CD4-positive, alpha-beta T cell treated with Interleukin-1 beta for 1 hour (primary cell): ENCODE data around the gene AKAIN1.

ENCODE experiments used
- DNase-seq, 2 donors: peaks; one replicate each; pipeline ENCODE4 v3.0.0-alpha.2; 2020 to 2022

The AKAIN1 gene

DNA sequence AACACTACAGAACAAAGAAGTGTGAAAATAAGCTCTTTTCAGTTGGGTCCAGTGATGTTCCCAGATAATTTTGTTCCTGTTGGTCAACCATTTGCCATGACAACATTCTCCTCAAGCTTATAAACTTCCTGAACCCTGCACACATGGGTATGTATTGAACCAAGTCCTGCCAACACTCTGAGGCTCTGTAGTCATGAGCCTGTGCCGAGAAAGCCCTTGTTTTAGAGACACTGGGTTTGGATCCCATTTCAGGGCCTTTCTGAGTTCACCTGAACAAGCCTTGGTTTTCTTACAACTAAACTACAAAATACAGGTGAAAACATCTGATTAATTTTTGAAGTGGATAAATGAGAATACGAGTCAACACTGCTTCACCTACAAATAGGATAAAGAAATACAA lies 38.5 kb downstream of the AKAIN1 start:
- no peak for DNase-seq

DNA sequence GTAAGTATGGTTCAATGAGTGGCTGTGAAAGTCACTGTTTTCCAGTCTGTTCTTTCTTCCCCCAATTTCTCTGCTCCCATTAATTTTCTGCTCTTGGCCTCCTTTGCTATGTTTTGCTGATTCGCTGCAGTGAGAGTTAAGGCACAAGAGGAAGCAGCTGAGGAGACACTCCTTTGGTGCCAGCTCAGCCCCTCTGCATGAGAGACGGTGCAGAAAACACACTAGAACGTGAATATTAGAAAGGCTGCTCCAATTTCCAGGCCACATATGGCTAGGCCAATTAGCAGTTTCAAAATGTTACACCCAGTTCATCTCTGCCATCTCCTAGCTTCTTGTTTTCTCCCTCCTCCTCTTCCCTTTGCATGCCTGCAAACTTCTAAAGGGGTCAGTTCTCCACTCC lies 38.9 kb downstream of the AKAIN1 start:
- no peak for DNase-seq

DNA sequence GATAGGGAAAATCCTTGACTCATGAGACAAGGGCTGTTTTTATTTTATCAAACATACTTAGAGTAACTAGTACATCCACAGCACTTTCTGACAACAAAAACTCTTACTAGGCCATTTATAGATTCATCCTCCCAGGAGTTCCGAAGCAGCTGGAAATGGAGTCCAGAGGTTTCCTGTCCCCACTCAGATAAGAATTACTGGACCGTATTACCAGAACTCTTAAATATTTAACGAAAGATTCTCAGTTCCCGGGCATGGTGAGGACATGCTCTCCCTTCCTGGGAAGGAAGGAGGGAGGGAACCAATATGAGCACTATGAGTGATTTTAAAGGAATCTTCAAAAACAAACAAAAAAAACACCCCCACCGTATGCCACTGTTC lies 41.2 kb downstream of the AKAIN1 start:
- no peak for DNase-seq

DNA sequence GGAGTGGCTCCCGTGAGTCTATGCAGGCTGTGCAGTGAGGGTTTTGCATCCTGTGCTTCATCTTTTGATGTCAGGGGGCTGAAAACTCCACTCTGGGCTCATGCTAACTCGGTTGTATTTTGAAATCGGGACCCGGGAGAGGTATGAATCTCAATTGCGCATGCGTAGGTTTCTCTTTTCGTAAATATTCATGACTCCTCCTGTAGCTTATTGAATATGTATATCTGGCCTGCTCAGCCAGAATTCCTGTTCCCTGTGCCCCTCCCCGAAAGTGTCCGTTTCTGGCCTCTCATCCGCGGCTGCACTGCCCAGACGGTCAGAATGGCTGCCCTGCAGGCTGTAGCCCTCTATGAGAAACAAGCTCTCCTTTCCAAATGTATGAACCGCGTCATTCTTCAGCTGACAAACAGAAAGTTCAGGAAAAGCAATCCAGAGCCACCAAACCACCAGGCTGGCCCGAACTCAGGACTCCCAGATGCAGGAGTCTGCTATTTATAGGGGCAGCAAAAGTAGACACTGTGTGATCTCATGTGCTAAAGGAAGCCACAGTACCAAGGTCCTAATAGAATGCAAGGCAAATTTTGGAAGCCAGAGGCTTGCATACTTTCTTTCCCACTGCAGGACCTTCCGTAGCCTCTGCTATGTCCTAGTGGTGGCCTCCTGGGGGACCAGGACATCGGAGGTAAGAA lies 41.7 kb downstream of the AKAIN1 start:
- no peak for DNase-seq

DNA sequence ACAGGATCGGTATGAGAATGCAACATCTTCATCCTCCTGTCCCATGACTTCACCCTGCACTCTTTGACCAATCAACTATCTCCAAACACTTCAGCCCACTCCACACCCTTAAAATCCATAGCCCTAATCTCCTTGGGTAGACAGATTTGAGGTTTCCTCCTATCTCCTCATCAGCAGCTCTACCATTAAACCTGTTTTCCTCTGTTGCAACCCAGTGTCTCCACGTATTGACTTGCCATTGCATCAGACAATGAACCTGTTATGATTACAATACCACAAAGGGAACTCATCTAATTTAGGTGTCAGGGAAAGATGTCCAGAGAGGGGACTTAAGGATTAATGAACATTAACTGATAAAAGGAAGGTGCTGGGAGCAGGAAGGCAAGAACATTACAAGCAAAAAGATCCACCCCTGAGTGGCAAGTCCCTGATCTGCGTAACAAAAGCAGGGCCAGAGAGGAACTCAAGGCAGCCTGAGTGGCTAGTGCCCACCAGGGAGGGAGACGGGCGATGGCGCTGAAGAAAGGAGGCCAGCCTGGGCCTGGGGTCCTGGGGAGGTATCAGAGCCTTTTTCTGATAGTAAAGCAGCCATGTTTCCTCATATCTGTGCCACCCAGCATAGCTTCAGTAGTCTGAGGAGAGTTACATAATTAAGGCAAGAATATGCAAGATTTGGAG lies 44.6 kb downstream of the AKAIN1 start:
- DNase-seq: no peak

DNA sequence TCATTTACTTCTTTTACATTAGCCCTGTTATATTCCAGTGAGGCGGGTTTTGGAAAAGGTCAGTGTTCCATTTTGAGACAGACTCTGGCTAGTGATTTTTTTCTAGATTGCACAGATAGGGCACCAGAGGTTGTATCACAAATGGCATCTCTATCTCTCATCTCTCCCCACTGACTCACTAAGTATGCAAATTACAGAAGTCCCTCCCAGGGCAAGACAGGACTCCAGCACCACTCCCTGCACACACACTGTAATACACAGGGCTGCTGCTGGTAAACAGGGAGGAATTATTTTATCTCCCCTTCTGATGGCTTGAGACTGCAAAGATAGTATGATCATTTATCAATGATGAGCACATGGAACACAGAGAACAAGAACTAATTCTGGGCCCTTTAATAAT lies 46.2 kb downstream of the AKAIN1 start:
- no peak for DNase-seq

DNA sequence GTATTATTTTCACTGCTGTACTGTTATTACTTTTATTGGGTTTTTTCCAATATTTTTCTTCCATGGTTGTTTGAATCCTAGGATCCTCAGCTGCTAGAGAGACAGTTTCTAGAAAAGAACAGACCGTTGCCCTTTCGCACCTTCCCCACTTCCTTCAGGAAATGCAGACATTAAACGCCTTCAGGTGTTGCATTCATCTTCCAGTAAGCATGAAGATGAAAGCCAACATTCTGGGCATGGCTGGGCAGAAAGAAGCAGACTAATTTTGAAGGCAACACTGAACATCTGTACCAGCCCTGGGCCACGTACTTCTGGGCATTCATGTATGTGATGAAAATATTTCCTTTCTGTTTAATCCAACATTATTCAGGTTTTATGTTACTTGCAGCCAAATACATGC lies 51.0 kb downstream of the AKAIN1 start:
- no peak for DNase-seq

DNA sequence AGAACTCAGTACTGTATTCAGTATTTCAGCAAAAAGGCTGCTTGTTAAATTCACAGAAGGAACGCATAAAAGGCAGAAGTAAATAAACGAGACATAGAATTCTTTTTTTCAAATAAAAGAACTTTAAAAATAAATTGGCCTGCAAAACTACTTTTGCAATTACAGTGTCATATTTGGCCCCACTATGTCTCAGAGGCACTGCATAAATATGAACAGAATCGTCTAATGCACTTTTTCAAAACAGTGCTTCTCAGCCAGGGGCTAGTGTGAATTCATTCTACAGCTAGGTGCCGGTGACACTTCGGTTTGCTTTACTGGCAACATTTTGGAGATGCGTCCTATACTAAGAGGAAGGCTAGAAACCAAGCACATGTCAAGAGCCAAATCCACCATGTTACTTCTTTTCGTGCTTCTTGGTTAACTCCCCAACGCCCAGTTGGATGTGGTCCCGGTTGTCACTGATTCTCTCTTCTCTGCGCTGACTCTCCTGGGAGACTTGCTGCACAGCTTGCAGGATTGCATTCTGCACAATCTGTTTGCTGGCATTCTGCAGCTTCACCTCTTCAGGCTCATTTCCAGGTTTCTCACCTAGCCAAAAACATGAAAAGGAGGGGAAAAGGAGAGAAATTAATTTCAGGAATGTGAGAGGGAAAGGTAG lies 51.8 kb downstream of the AKAIN1 start:
- DNase-seq: no peak

DNA sequence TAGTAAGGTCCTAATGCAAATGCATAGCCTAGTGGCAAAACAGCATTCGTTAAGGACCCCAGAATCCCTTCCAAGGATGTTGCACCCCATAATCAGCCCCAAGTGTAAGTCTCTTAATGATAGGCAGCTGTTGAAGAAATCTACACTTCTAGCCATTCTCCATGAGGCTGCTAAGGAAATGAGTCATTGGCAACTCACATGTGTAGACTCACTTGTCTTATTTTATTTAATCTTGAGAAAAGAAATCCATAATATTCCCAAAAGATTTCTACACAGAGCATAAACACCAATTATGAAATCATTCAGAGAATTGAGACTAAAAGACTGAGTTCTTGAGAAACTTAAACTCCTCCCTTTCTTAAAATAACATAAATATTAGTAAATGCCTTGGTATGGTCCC lies 52.4 kb downstream of the AKAIN1 start:
- DNase-seq: no peak

DNA sequence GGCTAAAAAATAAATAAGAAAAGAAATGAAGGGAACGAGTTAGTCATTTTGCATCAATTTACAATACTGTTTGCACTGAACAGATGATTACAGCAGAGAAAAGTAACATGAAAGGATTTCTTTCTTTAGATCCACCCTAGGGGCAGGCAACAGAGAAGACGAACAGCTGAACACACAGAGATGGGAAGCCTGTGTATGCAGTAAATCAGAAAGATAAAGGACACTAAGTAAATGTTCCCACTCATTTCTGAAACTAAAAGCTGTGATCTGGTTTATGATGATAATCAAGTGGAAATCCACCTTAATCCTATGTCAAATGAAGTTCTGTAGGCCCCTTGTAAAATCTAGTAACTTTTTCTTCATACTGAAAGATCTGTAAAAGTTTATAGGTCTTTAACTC lies 54.2 kb downstream of the AKAIN1 start:
- no peak for DNase-seq

DNA sequence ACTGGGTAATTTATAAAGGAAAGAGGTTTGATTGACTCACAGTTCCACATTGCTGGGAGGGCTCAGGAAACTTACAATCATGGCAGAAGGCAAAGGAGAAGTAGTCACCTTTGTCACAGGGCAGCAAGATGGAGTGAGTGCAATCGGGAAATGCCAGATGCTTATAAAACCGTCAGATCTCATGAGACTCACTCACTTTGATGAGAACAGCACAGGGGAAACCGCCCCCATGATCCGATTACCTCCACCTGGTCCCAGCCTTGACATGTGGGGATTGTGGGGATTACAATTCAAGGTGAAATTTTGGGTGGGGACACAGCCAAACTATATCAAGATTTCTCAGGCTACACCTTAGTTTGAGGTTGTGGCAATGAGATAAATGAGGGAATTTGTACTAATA lies 54.9 kb downstream of the AKAIN1 start:
- DNase-seq: no peak

DNA sequence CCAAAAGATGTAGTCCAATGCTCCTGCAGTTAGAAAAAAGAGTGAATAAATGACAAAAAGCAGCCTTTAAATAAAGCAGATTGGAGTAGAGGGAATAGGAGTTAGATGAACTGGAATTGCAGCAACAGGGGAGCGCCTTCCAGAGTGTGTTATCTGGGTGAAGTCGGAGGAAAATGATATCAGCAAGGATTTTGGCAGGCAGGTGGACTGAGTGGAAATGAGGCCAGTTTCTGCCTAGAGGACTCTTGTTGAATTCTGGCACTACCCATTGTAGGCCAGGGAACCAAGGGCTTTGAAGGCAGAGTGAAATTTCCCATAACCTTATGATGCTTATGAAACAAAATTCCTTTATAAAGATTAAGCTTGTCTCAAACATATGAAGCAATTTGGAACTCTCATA lies 59.8 kb downstream of the AKAIN1 start:
- DNase-seq: no peak

DNA sequence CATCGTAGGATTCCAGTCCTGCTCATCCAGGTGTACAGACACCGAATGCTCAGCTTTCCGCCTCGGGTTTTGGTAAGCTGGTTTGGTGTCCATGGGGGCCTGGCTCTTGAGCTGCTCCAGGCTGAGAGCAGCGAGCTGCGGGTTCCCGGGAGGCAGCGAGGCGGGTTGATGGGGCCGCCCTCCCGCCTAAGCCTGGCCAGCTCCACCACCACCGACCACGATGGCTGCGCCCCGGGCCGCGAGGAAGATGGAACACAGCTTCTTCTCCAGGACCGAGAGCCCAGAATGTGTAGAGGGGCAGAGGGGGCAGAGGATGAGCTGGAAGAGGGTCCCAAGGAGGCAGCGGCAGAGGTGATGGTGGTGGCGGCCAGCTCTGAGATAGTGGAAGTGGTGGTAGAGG lies 64.1 kb downstream of the AKAIN1 start:
- no peak for DNase-seq

DNA sequence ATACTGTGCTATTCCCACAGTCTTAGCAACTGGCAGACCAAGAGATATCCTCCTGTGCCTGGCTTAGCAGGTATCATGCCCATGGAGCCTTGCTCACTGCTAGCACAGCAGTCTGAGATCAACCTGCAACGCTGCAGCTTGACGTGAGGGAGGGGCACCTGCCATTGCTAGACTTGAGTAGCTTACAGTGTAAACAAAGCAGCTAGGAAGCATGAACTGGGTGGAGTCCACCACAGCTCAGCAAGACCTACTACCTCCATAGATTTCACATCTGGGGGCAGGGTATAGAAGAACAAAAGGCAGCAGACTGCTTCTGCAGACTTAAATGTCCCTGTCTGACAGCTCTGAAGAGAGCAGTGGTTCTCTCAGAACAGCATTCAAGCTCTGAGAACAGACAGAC lies 74.8 kb downstream of the AKAIN1 start:
- DNase-seq: no peak

DNA sequence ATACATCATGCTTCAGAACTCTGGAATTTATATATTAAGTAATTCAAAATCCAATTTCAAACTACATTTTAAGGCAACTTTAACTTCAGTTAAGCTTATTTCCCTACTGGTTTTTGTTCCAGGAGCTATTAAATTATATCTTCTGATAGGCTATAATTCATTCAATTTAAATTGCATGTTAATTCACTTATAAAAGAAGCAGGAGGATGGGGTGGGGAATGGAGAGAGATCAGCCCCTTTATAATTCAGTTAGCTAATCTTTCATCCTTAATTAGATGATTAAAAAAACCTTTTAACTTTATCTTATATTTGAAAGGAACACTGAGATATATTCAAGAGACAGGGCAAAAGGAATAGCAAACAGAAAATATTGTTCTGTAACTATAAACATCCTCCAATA lies 86.8 kb downstream of the AKAIN1 start:
- DNase-seq: no peak

DNA sequence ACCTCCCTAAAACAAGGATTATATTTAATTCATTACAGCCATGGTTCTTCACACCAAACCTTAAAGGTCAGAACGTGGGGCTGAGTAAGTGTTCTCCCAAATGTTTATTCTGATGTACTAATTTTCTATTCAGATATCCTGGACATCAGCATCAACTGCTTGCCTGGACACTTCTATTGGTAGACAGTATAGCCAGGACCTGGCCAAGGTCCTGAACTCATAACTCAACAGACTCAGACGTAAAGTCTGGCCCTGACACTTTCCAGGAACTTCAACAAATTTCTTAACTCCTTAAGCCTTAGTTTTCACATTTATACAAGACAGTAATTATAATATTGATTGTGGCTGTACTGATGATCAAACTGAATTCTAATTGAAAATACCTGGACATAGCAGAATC lies 89.1 kb downstream of the AKAIN1 start:
- no peak for DNase-seq

DNA sequence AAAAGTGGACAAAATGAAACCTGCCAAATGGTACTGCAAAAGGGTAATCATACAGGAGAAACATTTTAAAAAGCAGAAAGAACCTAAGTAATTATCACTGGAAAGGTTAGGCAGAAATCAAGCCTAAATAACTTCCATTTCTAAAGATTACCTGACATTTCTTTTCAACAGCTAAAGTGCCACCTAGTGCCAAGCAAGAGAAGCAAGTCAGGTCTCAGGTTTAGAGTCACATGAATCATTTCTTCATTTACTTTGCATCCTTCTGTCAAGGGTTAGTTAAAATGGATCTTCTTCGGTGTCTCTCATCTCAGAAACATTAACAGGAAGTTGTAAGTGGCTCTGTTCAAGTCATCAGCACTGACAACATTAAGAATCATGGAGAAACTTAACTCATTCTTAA lies 90.3 kb downstream of the AKAIN1 start:
- no peak for DNase-seq

DNA sequence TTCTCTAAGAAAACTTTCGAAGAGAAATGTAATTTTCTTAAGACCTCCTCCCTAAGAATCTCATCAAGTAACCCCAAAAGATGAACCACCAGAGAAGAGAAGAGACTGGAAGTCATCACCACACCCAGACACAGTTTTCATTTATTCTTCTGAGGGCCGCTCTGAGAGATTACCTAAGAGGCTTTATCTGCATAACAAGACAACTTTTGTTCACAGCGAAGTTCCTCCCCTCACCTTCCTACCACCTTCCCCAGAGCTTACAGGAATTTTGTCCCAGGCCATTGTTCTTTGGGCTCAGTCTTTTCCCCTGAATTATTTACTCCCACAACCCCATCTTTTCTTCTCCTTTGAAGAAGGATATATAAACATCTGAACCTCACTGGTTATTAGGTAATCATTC lies 92.8 kb downstream of the AKAIN1 start:
- DNase-seq: no peak

DNA sequence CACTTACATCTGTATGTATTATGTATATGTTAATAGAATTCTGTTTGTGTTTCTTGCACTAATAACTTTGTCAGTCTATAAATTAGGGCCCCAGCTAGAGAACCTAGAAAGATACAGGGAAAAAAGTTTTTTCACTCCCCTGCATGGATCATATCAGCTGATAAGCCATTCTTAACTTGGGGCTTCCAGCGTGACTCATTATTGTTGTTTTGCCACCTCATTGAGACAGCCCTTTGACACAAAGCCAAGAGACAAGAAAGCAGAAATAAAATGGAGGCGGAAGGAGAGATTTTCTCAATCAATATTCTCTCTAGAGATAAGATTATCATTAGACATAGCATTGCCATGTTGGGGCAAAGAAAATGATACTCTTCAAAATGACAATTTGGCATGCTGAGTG lies 93.4 kb downstream of the AKAIN1 start:
- DNase-seq: no peak

DNA sequence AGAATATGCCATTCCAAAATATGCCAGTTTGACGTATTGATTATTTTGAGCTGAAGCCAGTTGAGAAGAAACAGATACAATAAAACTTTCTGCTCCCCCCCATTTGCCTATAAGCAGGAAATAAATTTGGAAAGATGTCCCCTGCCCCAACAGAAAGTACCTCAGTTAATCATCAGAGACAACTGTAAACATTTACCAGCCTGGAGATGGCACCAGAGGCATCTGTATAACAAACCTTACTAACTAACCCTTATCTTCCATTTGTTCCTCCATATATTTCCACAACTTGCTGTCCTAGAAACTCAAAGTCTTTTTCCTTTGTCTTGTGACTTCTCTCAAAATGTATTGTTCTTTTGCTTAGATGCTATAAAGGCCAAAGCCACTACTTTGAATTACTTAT lies 93.8 kb downstream of the AKAIN1 start:
- DNase-seq: peak in 1 of 2 donors; percentile 2

DNA sequence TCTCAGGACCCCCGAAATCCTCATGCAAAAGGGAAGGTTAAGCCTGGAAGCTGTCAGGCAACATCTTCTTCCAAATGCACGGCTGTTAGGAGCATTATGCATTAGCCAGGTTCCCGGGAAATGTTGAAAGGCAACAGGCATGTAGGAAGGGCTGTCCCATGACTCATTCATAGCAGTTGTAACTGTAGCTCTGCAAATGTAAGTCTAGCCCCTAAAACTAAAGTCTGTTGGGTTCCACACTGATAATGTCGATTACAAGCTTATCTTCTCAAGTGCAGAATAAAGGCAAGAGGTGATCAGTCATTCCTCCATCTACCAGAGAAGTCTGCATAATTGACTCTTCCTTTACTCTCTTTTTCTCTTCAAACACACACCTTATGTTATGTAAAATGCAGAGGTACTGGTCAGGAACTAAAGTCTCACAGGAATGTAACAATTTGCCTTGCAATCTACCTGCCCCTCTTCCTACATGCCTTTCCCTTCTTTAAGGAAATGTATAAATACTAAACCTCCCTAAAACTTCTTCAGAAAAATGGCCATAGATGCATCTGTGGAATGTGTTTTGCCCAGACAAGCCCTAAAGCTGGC lies 99.8 kb downstream of the AKAIN1 start:
- no peak for DNase-seq

DNA sequence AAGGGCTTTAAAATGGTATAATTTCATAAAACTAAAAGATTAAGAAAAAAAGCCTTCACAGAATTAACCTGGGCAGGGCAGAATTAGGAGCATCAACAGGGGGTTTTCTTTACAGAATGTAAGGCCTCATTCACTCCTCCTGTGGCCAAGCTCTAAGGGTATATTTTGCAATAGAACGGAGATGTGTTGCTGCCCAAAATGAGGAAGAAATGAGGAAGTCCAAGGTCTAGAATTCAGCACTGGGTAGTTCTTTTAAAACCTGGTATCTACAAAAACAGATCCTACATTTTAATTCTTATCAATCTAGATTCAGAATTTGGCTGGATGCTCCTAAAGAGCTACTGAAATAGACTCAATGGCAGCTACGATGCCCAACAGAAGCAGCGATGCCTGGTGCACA lies 101.8 kb downstream of the AKAIN1 start:
- no peak for DNase-seq

DNA sequence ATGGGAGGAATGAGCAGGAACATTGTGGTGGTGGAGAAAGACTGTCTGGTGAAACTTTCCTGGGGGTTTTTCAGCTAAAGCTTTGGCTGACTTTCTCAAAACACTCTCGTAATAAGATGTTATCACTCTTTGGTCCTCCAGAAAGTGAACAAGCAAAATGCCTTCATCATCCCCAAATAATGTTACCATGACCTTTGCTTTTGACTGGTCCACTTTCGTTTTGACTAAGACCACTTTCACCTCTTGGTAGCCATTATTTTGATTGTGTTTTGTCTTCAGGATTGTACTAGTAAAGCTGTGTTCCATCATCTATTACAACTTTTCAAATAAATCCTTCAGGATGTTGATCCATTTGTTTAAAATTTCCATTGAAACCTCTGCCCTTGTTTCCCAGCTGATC lies 103.2 kb downstream of the AKAIN1 start:
- no peak for DNase-seq
